Measurements from ENCODE around the gene HDAC4. TPM values are rescaled to one million over a fixed set of nuclear protein-coding genes. Genes with fewer than 3 reads are reported as not detected.

HDAC4 gene
- total and polyA plus RNA-seq, 2 of the 4 experiments (the other 2 are of a cell fraction), result 4.1 to 7.2 TPM

GRCh38 chr2:239216614-239217273 lies 184.1 kb downstream of the HDAC4 start:
- dilution Hi-C loops (cut with HindIII; ENCODE audit: low sequenced_read_pairs, unreplicated experiment), result no loop called here

More at GRCh38 chr2:239216614-239217273, 184.1 kb downstream of the HDAC4 start:
- no peak for TF ChIP-seq RCOR1 (IDR thresholded peaks at IDR 0.05; ENCODE audit: insufficient replicate concordance, low read length)
- no peak for TF ChIP-seq CHD1 (IDR thresholded peaks at IDR 0.05; ENCODE audit: low read depth, low read length)
- TF ChIP-seq, protein P1, sequence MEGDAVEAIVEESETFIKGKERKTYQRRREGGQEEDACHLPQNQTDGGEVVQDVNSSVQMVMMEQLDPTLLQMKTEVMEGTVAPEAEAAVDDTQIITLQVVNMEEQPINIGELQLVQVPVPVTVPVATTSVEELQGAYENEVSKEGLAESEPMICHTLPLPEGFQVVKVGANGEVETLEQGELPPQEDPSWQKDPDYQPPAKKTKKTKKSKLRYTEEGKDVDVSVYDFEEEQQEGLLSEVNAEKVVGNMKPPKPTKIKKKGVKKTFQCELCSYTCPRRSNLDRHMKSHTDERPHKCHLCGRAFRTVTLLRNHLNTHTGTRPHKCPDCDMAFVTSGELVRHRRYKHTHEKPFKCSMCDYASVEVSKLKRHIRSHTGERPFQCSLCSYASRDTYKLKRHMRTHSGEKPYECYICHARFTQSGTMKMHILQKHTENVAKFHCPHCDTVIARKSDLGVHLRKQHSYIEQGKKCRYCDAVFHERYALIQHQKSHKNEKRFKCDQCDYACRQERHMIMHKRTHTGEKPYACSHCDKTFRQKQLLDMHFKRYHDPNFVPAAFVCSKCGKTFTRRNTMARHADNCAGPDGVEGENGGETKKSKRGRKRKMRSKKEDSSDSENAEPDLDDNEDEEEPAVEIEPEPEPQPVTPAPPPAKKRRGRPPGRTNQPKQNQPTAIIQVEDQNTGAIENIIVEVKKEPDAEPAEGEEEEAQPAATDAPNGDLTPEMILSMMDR (conservative IDR thresholded peaks at IDR 0.05; ENCODE audit: low read depth, low read length), result no peak
- TF ChIP-seq, protein P2, sequence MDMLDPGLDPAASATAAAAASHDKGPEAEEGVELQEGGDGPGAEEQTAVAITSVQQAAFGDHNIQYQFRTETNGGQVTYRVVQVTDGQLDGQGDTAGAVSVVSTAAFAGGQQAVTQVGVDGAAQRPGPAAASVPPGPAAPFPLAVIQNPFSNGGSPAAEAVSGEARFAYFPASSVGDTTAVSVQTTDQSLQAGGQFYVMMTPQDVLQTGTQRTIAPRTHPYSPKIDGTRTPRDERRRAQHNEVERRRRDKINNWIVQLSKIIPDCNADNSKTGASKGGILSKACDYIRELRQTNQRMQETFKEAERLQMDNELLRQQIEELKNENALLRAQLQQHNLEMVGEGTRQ (IDR thresholded peaks at IDR 0.05; ENCODE audit: low read depth, low read length), result no peak
- no peak for TF ChIP-seq SMC3 (IDR thresholded peaks at IDR 0.05; ENCODE audit: low read depth, low read length)
- TF ChIP-seq NFE2L2 (IDR thresholded peaks at IDR 0.05; ENCODE audit: low read depth, low read length), result no peak
- no peak for TF ChIP-seq MAFK (IDR thresholded peaks at IDR 0.05; ENCODE audit: low read depth, low read length)
- TF ChIP-seq MXI1 (IDR thresholded peaks at IDR 0.05; ENCODE audit: borderline replicate concordance, low read depth, low read length), result no peak
- no peak for TF ChIP-seq FOS (IDR thresholded peaks at IDR 0.05; ENCODE audit: low read depth, low read length)
- TF ChIP-seq CEBPB (IDR thresholded peaks at IDR 0.05; ENCODE audit: low read depth, low read length), result no peak
- TF ChIP-seq ELK1 (IDR thresholded peaks at IDR 0.05; ENCODE audit: borderline replicate concordance, low read depth, low read length), result no peak
- TF ChIP-seq POLR2A (IDR thresholded peaks at IDR 0.05; ENCODE audit: low read depth, low read length), result no peak
- no peak for TF ChIP-seq RFX5 (IDR thresholded peaks at IDR 0.05; ENCODE audit: low read depth, low read length)
- TF ChIP-seq RAD21 (IDR thresholded peaks at IDR 0.05; ENCODE audit: low read length), result no peak
- no peak for TF ChIP-seq MAZ (IDR thresholded peaks at IDR 0.05; ENCODE audit: borderline replicate concordance, low read depth, low read length)
- TF ChIP-seq BHLHE40 (IDR thresholded peaks at IDR 0.05; ENCODE audit: low read depth, low read length), result no peak
- Histone ChIP-seq H2AFZ (replicated peaks; ENCODE audit: low read length, poor library complexity) (peak overlapping the region; percentile 33), H3K4me1 (ENCODE audit: control insufficient read depth, insufficient read depth, low read length) (peaks cover 14% of the 10 kb centered on the region), H3K27me3 (ENCODE audit: control insufficient read depth, insufficient read depth, low read length) (no peaks in the 10 kb centered on the region), H3K14ac (replicated peaks; ENCODE audit: low read depth, low read length) (no peak overlapping the region), H2AK9ac (replicated peaks; ENCODE audit: low read depth, low read length, poor library complexity) (no peak overlapping the region), H4K5ac (ENCODE audit: low read depth, low read length) (no peak overlapping the region), H3K18ac (ENCODE audit: low read depth, low read length) (no peak overlapping the region), H4K20me1 (ENCODE audit: insufficient read depth, low read length) (peaks cover 36% of the 10 kb centered on the region), H3K36me3 (ENCODE audit: control insufficient read depth, insufficient read depth, low read length) (no peaks in the 10 kb centered on the region), H3K4me3 (ENCODE audit: insufficient read depth, low read depth, low read length) (no peak overlapping the region), H2BK20ac (ENCODE audit: low read depth, low read length) (no peak overlapping the region), H4K91ac (ENCODE audit: insufficient read depth, low read depth, low read length) (no peak overlapping the region), H2BK15ac (ENCODE audit: low read depth, low read length) (no peak overlapping the region), H2BK5ac (ENCODE audit: low read depth, low read length, poor library complexity, severe bottlenecking) (no peak overlapping the region), H3K56ac (ENCODE audit: extremely low read depth, insufficient read depth, low read length) (no peak overlapping the region), H3K9ac (ENCODE audit: low read depth, low read length) (no peak overlapping the region), H3K4ac (ENCODE audit: low read depth, low read length) (no peak overlapping the region), H4K8ac (ENCODE audit: low read depth in 2 of 2, low read length in 2 of 2) (no peak overlapping the region), H3K9me3 (ENCODE audit: control insufficient read depth, insufficient read depth, low read length) (no peaks in the 10 kb centered on the region), H3K79me1 (ENCODE audit: low read depth in 1 of 2, low read length in 2 of 2) (peaks cover 21 to 49% of the 10 kb centered on the region in 2 experiments), H2AK5ac (ENCODE audit: low read depth, low read length) (no peak overlapping the region), H2BK120ac (ENCODE audit: low read depth, low read length) (no peak overlapping the region), H3K9me1 (ENCODE audit: insufficient read depth, low read length) (peaks cover 9% of the 10 kb centered on the region; the same call in 1 of the 2 replicates), H3K4me2 (ENCODE audit: low read depth, low read length) (no peak overlapping the region), H3K23ac (ENCODE audit: low read depth, low read length) (no peak overlapping the region), H3K27ac (ENCODE audit: insufficient read depth, low read length) (no peak overlapping the region)
- ChIA-PET CTCF (no interaction called here), POLR2A (ENCODE audit: unreplicated experiment) (no interaction called here)
- 96% methylated on average over 5 of the region's 17 CpGs; no CpG with 5 or more reads in 1 of the 2 experiments for WGBS, 2 experiments (ENCODE audit: extremely low coverage in 2 of 2, insufficient read length in 1 of 2)
- ATAC-seq (ENCODE audit: low read depth) (no peak), DNase-seq (no peak)
- BruUV-seq (replicated peaks), result no TSS peak
- in situ Hi-C loops (cut with MboI; ENCODE audit: low sequenced_read_pairs), result no loop called here
- intact Hi-C loops (cut with micrococcal nuclease), result no loop called here

Measured in IMR-90 (cell line).